Vagina (tissue), 2 donors: ENCODE measurements around the gene OR6Q1. TPM values are rescaled to one million over a fixed set of nuclear protein-coding genes. Genes with fewer than 3 reads are reported as not detected.

ENCODE experiments used
- DNase-seq, 2 donors: peaks; one replicate each; pipeline ENCODE4 v3.0.0-alpha.2; 2017; ENCODE audit errors: extremely low spot score in 2 of 2
- H3K27ac ChIP-seq: fragments of 200-600 bp; sonication (generic); one replicate; pipeline ENCODE4 v1.5.1; 2019
- H3K27me3 ChIP-seq: fragments of 200-600 bp; sonication (generic); one replicate; pipeline ENCODE4 v1.5.1; 2019
- H3K36me3 ChIP-seq, 2 donors: fragments of 200-600 bp; sonication (generic); one replicate each; pipeline ENCODE4 v1.5.1; 2017 to 2019
- H3K4me1 ChIP-seq: fragments of 200-600 bp; sonication (generic); one replicate; pipeline ENCODE4 v1.5.1; 2019
- H3K4me3 ChIP-seq, 2 donors: fragments of 200-600 bp; sonication (generic); 1 replicate in 1 of 2; 2 replicates in 1 of 2; pipeline ENCODE4 v1.5.1; 2016 to 2019
- H3K9me3 ChIP-seq: fragments of 200-600 bp; sonication (generic); one replicate; pipeline ENCODE4 v1.5.1; 2019
- CTCF ChIP-seq, 3 experiments: fragments of 450-650 bp in 2 of 3; fragments of 200-600 bp in 1 of 3; sonication (generic) in 1 of 3; IDR thresholded peaks; one replicate each; pipeline ENCODE4 v1.5.1; 2017 to 2019; ENCODE audit warnings: antibody characterized with exemption in 3 of 3, mild to moderate bottlenecking in 2 of 3, moderate library complexity in 2 of 3
- POLR2A ChIP-seq, 2 donors: fragments of 450-650 bp; IDR thresholded peaks; one replicate each; pipeline ENCODE4 v1.6.1; 2017; ENCODE audit warnings: antibody characterized with exemption in 2 of 2, mild to moderate bottlenecking in 2 of 2, moderate library complexity in 2 of 2
- POLR2AphosphoS5 ChIP-seq, 2 donors: sonication (generic); formaldehyde crosslinking; IDR thresholded peaks; one replicate each; pipeline ENCODE4 v1.9.0; 2017; ENCODE audit warnings: antibody characterized with exemption in 2 of 2, mild to moderate bottlenecking in 2 of 2, low read depth in 1 of 2; ENCODE audit not compliant: insufficient read depth in 1 of 2
- intact Hi-C: fragments of 100-400 bp; cut with DNase I; formaldehyde crosslinking; loops from one replicate; pipeline ENCODE4 v1.15.1; 2023
- total RNA-seq: library from RNA; depleted of rRNA; stranded (reverse); fragments of >200 nt; gene quantifications from one replicate; pipeline ENCODE4 v1.2.3, GENCODE V29; 2016

Gene OR6Q1
- total RNA-seq, 1 donor from 2014 or later: not detected

- no peaks in the 10 kb centered on the region for H3K36me3 ChIP-seq
- no peaks in the 10 kb centered on the region for H3K9me3 ChIP-seq
- TF ChIP-seq CTCF (IDR thresholded peaks at IDR 0.05): no peak
- no peak for TF ChIP-seq POLR2AphosphoS5 (IDR thresholded peaks at IDR 0.05; ENCODE audit: insufficient read depth in 1 of 2, low read depth in 1 of 2)
- no peak for TF ChIP-seq POLR2A (IDR thresholded peaks at IDR 0.05)
- H3K27me3 ChIP-seq: no peaks in the 10 kb centered on the region
- no peak overlapping the region for H3K4me3 ChIP-seq
- no peak overlapping the region for H3K27ac ChIP-seq
- intact Hi-C loops: no loop called here
- DNase-seq: no peak
- no peaks in the 10 kb centered on the region for H3K4me1 ChIP-seq
Measured at GRCh38 chr11:58028687-58029411, 1.9 kb upstream of the OR6Q1 start.

GRCh38 chr11:58034471-58034870 lies 3.7 kb downstream of the OR6Q1 start:
- H3K36me3 ChIP-seq: no peaks in the 10 kb centered on the region
- no peak for TF ChIP-seq CTCF (IDR thresholded peaks at IDR 0.05)
- TF ChIP-seq POLR2A (IDR thresholded peaks at IDR 0.05): no peak
- TF ChIP-seq POLR2AphosphoS5 (IDR thresholded peaks at IDR 0.05; ENCODE audit: insufficient read depth in 1 of 2, low read depth in 1 of 2): no peak
- no peaks in the 10 kb centered on the region for H3K9me3 ChIP-seq
- no peak overlapping the region for H3K4me3 ChIP-seq
- no peaks in the 10 kb centered on the region for H3K4me1 ChIP-seq
- H3K27me3 ChIP-seq: no peaks in the 10 kb centered on the region
- intact Hi-C loops: no loop called here
- no peak overlapping the region for H3K27ac ChIP-seq
- no peak for DNase-seq

GRCh38 chr11:58039589-58039988 lies 8.8 kb downstream of the OR6Q1 start:
- TF ChIP-seq POLR2A (IDR thresholded peaks at IDR 0.05) (no peak), CTCF (IDR thresholded peaks at IDR 0.05) (no peak), POLR2AphosphoS5 (IDR thresholded peaks at IDR 0.05; ENCODE audit: insufficient read depth in 1 of 2, low read depth in 1 of 2) (no peak)
- no peak for DNase-seq
- Histone ChIP-seq H3K36me3 (no peaks in the 10 kb centered on the region), H3K27ac (no peak overlapping the region), H3K4me3 (no peak overlapping the region), H3K9me3 (no peaks in the 10 kb centered on the region), H3K4me1 (no peaks in the 10 kb centered on the region), H3K27me3 (no peaks in the 10 kb centered on the region)
- intact Hi-C loops: no loop called here

- Histone ChIP-seq H3K4me3 (no peak overlapping the region), H3K4me1 (no peaks in the 10 kb centered on the region), H3K36me3 (no peaks in the 10 kb centered on the region), H3K9me3 (no peaks in the 10 kb centered on the region), H3K27ac (no peak overlapping the region), H3K27me3 (no peaks in the 10 kb centered on the region)
- TF ChIP-seq POLR2A (IDR thresholded peaks at IDR 0.05): no peak
- no peak for TF ChIP-seq CTCF (IDR thresholded peaks at IDR 0.05)
- TF ChIP-seq POLR2AphosphoS5 (IDR thresholded peaks at IDR 0.05; ENCODE audit: insufficient read depth in 1 of 2, low read depth in 1 of 2): no peak
- intact Hi-C loops: no loop called here
- no peak for DNase-seq
Measured at GRCh38 chr11:58043379-58043778, 12.6 kb downstream of the OR6Q1 start.

- Histone ChIP-seq H3K9me3 (no peaks in the 10 kb centered on the region), H3K36me3 (no peaks in the 10 kb centered on the region), H3K27me3 (no peaks in the 10 kb centered on the region), H3K4me3 (no peak overlapping the region), H3K4me1 (no peaks in the 10 kb centered on the region), H3K27ac (no peak overlapping the region)
- DNase-seq: no peak
- intact Hi-C loops: no loop called here
- TF ChIP-seq CTCF (IDR thresholded peaks at IDR 0.05) (no peak), POLR2AphosphoS5 (IDR thresholded peaks at IDR 0.05; ENCODE audit: insufficient read depth in 1 of 2, low read depth in 1 of 2) (no peak), POLR2A (IDR thresholded peaks at IDR 0.05) (no peak)
Measured at GRCh38 chr11:58046231-58046630, 15.5 kb downstream of the OR6Q1 start.
